Heart left ventricle (tissue), 13 donors: ENCODE data around the gene TTPAL.

Source experiments
- CTCF ChIP-seq, 12 donors: fragments of 200-600 bp; sonication (generic) in 4 of 12; IDR thresholded peaks; one replicate each; pipeline versions ENCODE4 v1.5.0 to v1.8.0; 2018 to 2022; ENCODE audit warnings: antibody characterized with exemption in 12 of 12, mild to moderate bottlenecking in 5 of 12
- POLR2A ChIP-seq, 2 donors: fragments of 450-650 bp; IDR thresholded peaks; one replicate each; pipeline ENCODE4 v1.6.1; 2017; ENCODE audit warnings: antibody characterized with exemption in 2 of 2, mild to moderate bottlenecking in 2 of 2, moderate library complexity in 2 of 2
- donor health status: ischemic (EF 13 %, LVEDD 7.1; RV severe dilation, severe dysfunction).
- donor health status: DM: no; HTN: yes; CAD: no.
- donor health status: DM: no; HTN: no; CAD: no.
- donor health status: ischemic (EF 25% LVEDD 6.9; RV normal size, moderate dysfunction).
- donor health status: ischemic (EF 25% LVEDD 5.7; RV mildly dilated, moderate dysfunction).
- donor health status: ischemic (EF 35%, LVEDD 5.7; RV mildly dilated, moderate dysfunction).
- donor health status: nonischemic (EF 11% LVEDD 7.7; RV severe dilation, severe dysfunction).
- donor health status: DM: yes; HTN: yes; CAD: no.
- donor health status: PGD.
- donor health status: ischemic (EF 29% LVEDD 5.4; RV normal size, mild dysfunction).
- donor health status: nonischemic (EF 23%, LVEDD 6.1; RV moderate dilation, normal function).

- no peak for TF ChIP-seq CTCF (IDR thresholded peaks at IDR 0.05)
- TF ChIP-seq POLR2A (IDR thresholded peaks at IDR 0.05), result no peak
Observed at GRCh38 chr20:44429419-44430269, 46.0 kb upstream of the TTPAL start.
